Trophoblast cell (in vitro differentiated cells and primary cell): ENCODE measurements around the gene LTK.

Experiments
- DNase-seq, 2 donors: peaks; one replicate each; pipeline ENCODE4 v3.0.0-alpha.2; 2016
- H2AFZ ChIP-seq: 2 replicates; pipeline ENCODE4 v1.6.1; 2013; ENCODE audit warnings: low read length, moderate library complexity, mild to moderate bottlenecking; ENCODE audit not compliant: insufficient read depth, poor library complexity
- H2AK5ac ChIP-seq: 2 replicates; pipeline ENCODE4 v1.6.1; 2013; ENCODE audit warnings: mild to moderate bottlenecking, low read length
- H2BK120ac ChIP-seq: 2 replicates; pipeline ENCODE4 v1.6.1; 2013; ENCODE audit warnings: low read length, mild to moderate bottlenecking, moderate library complexity; ENCODE audit not compliant: insufficient read depth, poor library complexity
- H2BK12ac ChIP-seq: 2 replicates; pipeline ENCODE4 v1.6.1; 2013; ENCODE audit warnings: mild to moderate bottlenecking, low read length, moderate library complexity
- H2BK5ac ChIP-seq: 2 replicates; pipeline ENCODE4 v1.6.1; 2013; ENCODE audit warnings: low read length, low read depth, moderate library complexity, mild to moderate bottlenecking; ENCODE audit not compliant: poor library complexity
- H3K14ac ChIP-seq: 2 replicates; pipeline ENCODE4 v1.6.1; 2013; ENCODE audit warnings: mild to moderate bottlenecking, low read length
- H3K18ac ChIP-seq: 2 replicates; pipeline ENCODE4 v1.6.1; 2013; ENCODE audit warnings: mild to moderate bottlenecking, low read length
- H3K23ac ChIP-seq: 2 replicates; pipeline ENCODE4 v1.6.1; 2013; ENCODE audit warnings: low read length
- H3K27ac ChIP-seq: 2 replicates; pipeline ENCODE4 v1.5.1; 2013; ENCODE audit warnings: low read depth, mild to moderate bottlenecking, inconsistent platforms, low read length, moderate library complexity
- H3K27me3 ChIP-seq: 2 replicates; pipeline ENCODE4 v1.6.1; 2013; ENCODE audit warnings: inconsistent platforms, mild to moderate bottlenecking, low read length, moderate library complexity; ENCODE audit not compliant: insufficient read depth
- H3K36me3 ChIP-seq, 2 experiments: 1 replicate in 1 of 2; 2 replicates in 1 of 2; pipeline ENCODE4 v1.6.1; 2013; ENCODE audit warnings: low read length in 2 of 2, mild to moderate bottlenecking in 2 of 2, moderate library complexity in 1 of 2; ENCODE audit not compliant: insufficient read depth in 2 of 2, control insufficient read depth in 1 of 2
- H3K4ac ChIP-seq: 2 replicates; pipeline ENCODE4 v1.6.1; 2013; ENCODE audit warnings: low read depth, mild to moderate bottlenecking, low read length, moderate library complexity
- H3K4me1 ChIP-seq, 2 experiments: 1 replicate in 1 of 2; 2 replicates in 1 of 2; pipeline ENCODE4 v1.6.1; 2013; ENCODE audit warnings: low read length in 2 of 2, mild to moderate bottlenecking in 2 of 2, moderate library complexity in 1 of 2; ENCODE audit not compliant: insufficient read depth in 2 of 2, control insufficient read depth in 1 of 2
- H3K4me2 ChIP-seq: 2 replicates; pipeline ENCODE4 v1.6.1; 2013; ENCODE audit warnings: inconsistent platforms, mild to moderate bottlenecking, low read length, moderate library complexity
- H3K4me3 ChIP-seq: 2 replicates; pipeline ENCODE4 v1.5.1; 2013; ENCODE audit warnings: mild to moderate bottlenecking, low read depth, low read length, inconsistent platforms
- H3K79me1 ChIP-seq: one replicate; pipeline ENCODE4 v1.6.1; 2013; ENCODE audit warnings: low read length
- H3K79me2 ChIP-seq: 2 replicates; pipeline ENCODE4 v1.6.1; 2013; ENCODE audit warnings: low read length, mild to moderate bottlenecking; ENCODE audit not compliant: control insufficient read depth, insufficient read depth, poor library complexity
- H3K9ac ChIP-seq: 2 replicates; pipeline ENCODE4 v1.6.1; 2013; ENCODE audit warnings: mild to moderate bottlenecking, low read length
- H3K9me3 ChIP-seq: 2 replicates; pipeline ENCODE4 v1.6.1; 2013; ENCODE audit warnings: low read depth, mild to moderate bottlenecking, control low read depth, inconsistent platforms, low read length; ENCODE audit not compliant: insufficient read depth
- H4K12ac ChIP-seq: 2 replicates; pipeline ENCODE4 v1.6.1; 2013; ENCODE audit warnings: low read depth, mild to moderate bottlenecking, low read length, moderate library complexity
- H4K8ac ChIP-seq: 2 replicates; pipeline ENCODE4 v1.6.1; 2013; ENCODE audit warnings: low read depth, mild to moderate bottlenecking, low read length, moderate library complexity
- H4K91ac ChIP-seq: one replicate; pipeline ENCODE4 v1.6.1; 2013; ENCODE audit warnings: low read depth, mild to moderate bottlenecking, low read length, moderate library complexity
- WGBS: extraction: QIAGEN DNeasy Blood & Tissue Kit; methylation state at CpG from one replicate; pipeline ENCODE4 v1.1.7; 2013; ENCODE audit warnings: missing lambda C conversion rate; ENCODE audit not compliant: insufficient read length, insufficient coverage; ENCODE audit errors: extremely low coverage; 5-methylcytosine and 5-hydroxymethylcytosine counted together

The LTK gene

DNA sequence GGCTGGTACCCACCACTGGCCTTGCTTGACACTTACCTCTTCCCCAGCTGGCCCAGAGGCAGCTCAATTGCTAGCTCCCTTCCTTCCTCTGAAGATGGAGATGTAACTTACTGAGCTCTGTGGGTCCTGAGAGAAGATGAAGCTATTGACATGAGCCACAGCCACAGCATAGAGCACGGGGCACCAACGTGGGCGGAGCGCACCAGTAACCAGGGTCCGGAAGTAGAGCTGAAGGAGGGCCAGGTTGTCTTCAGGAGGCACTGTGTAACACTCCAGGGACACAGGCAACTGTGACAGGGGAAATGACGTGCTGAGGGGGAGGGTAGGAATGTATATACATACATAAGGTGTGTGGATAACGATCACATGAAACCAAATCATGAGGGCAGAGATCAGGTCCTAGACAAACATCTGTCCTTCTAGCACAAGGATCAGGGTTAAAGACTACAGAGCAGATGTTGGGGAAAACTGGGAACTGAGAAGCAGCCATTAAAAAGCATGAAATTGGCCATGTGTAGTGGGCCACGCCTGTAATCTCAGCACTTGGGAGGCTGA lies 4.3 kb upstream of the LTK start:
- H2BK120ac ChIP-seq: no peak overlapping the region
- no peak overlapping the region for H2AK5ac ChIP-seq
- H4K8ac ChIP-seq: no peak overlapping the region
- no CpG with 5 or more reads among the region's 8 CpGs for WGBS
- no peaks in the 10 kb centered on the region for H3K79me2 ChIP-seq
- DNase-seq: peak in 1 of 2 donors; percentile 42
- H2BK5ac ChIP-seq: no peak overlapping the region
- H4K91ac ChIP-seq: no peak overlapping the region
- H3K36me3 ChIP-seq: peaks cover 25 to 34% of the 10 kb centered on the region in 2 experiments
- no peak overlapping the region for H2BK12ac ChIP-seq
- peaks cover 8 to 10% of the 10 kb centered on the region in 2 experiments for H3K4me1 ChIP-seq
- no peak overlapping the region for H3K14ac ChIP-seq
- H3K9ac ChIP-seq: no peak overlapping the region
- no peak overlapping the region for H3K4me3 ChIP-seq
- H4K12ac ChIP-seq: no peak overlapping the region
- H3K4ac ChIP-seq: no peak overlapping the region
- no peak overlapping the region for H3K23ac ChIP-seq
- no peak overlapping the region for H3K27ac ChIP-seq
- no peak overlapping the region for H3K4me2 ChIP-seq
- H3K9me3 ChIP-seq: no peaks in the 10 kb centered on the region
- H3K27me3 ChIP-seq: peaks cover 10% of the 10 kb centered on the region
- no peak overlapping the region for H3K18ac ChIP-seq
- H3K79me1 ChIP-seq: no peaks in the 10 kb centered on the region
- H2AFZ ChIP-seq: no peak overlapping the region

DNA sequence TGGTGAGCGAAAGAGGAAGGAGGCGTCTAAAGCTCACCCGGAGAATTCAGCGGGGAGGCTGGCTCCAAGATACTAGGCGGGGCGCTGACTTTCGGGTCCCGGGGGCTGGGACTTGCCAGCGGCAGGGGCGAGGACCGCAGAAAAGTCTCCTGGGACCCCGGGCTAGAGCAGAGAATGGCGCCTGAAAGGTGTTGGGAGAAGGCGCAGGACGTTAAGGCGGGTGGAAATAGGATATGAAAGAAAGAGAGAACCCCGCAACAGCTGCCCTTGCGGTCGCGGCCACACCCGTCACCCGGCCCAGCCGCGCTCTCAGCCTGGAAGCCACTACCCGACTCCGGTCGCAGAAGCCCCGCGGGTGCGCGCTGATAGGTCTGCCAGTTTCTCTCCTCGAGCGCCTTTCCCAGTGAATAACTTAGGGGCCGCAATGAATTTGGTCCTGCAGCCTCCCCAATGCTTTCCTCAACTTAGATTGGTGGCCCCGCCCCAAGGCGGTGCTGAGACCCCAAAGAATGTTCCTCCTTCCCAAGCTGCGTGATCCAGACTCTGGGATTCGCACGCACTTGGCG lies 604 bp downstream of the LTK start:
- H3K9ac ChIP-seq: no peak overlapping the region
- no peak overlapping the region for H3K18ac ChIP-seq
- peaks cover 39% of the 10 kb centered on the region for H3K27me3 ChIP-seq
- no CpG with 5 or more reads among the region's 40 CpGs for WGBS
- no peaks in the 10 kb centered on the region for H3K9me3 ChIP-seq
- no peak overlapping the region for H2BK120ac ChIP-seq
- DNase-seq: peak in 1 of 2 donors; percentile 32
- no peak overlapping the region for H2AK5ac ChIP-seq
- no peak overlapping the region for H3K27ac ChIP-seq
- peak overlapping the region; percentile 38 for H3K4me3 ChIP-seq
- no peaks in the 10 kb centered on the region for H3K79me2 ChIP-seq
- H3K4me2 ChIP-seq: peak overlapping the region; percentile 65
- H3K4me1 ChIP-seq: peaks cover 13 to 25% of the 10 kb centered on the region in 2 experiments
- H2AFZ ChIP-seq: peak overlapping the region; percentile 26
- H3K36me3 ChIP-seq: peaks cover 5 to 9% of the 10 kb centered on the region in 2 experiments
- no peak overlapping the region for H4K8ac ChIP-seq
- no peak overlapping the region for H2BK12ac ChIP-seq
- no peak overlapping the region for H3K14ac ChIP-seq
- H4K12ac ChIP-seq: no peak overlapping the region
- H3K4ac ChIP-seq: no peak overlapping the region
- no peak overlapping the region for H4K91ac ChIP-seq
- H2BK5ac ChIP-seq: no peak overlapping the region
- H3K79me1 ChIP-seq: no peaks in the 10 kb centered on the region
- no peak overlapping the region for H3K23ac ChIP-seq

DNA sequence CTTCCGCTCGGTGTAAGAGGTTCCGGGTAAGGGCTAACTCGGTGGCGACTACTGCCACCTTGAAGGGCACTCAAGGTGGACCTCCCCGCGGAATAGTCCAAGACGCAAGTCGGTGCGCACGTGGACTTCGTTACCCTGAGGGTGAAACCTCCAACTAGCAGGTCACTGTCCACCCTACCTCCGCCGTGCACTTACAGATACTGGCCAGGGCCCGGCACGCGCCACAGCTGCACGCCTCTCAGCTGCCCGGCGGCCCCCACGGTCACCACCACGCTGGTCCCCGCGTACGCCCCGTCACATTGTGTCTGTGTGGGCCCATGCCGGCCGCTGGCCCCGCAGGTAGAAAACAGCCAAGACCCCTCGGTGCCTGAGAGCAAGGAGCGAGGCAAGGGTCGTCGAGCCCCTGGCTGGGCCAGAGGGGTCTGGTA lies 1.1 kb downstream of the LTK start:
- Histone ChIP-seq H2BK120ac (no peak overlapping the region), H3K27me3 (peaks cover 39% of the 10 kb centered on the region), H4K8ac (no peak overlapping the region), H3K18ac (no peak overlapping the region), H3K4me1 (peaks cover 13 to 25% of the 10 kb centered on the region in 2 experiments), H3K4me2 (peak overlapping the region; percentile 42), H3K79me1 (no peaks in the 10 kb centered on the region), H2AFZ (no peak overlapping the region), H2BK5ac (no peak overlapping the region), H3K4ac (no peak overlapping the region), H3K9me3 (peaks cover 2% of the 10 kb centered on the region), H3K27ac (no peak overlapping the region), H3K9ac (no peak overlapping the region), H2BK12ac (no peak overlapping the region), H3K79me2 (no peaks in the 10 kb centered on the region), H3K36me3 (peaks cover 0 to 4% of the 10 kb centered on the region in 2 experiments), H4K12ac (no peak overlapping the region), H2AK5ac (no peak overlapping the region), H3K23ac (no peak overlapping the region), H4K91ac (no peak overlapping the region), H3K14ac (no peak overlapping the region), H3K4me3 (peak overlapping the region; percentile 11)
- DNase-seq: no peak
- no CpG with 5 or more reads among the region's 33 CpGs for WGBS

DNA sequence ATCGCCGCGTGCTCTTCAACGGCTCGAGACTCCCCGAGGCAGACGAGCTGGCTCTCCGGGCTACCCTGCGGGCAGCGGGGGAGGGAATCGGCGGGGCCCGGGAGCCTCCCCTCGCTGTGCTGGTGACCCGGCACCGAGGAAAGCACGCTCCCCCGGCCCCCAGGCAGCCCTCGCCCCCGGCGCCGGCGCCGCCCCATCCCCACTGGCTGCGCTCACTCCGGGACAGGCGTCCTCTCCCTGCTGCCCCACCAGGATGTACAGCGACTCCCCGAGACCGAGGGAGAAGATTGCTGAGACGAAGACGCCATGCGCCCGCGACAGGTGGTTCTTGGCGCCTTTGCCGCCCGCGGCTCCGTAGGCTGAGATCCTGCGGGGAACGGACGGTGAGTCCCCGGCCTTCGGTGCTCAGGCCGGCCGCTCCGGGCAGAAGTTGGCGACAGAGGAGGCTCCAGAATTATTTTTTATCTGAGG lies 1.7 kb downstream of the LTK start:
- H4K8ac ChIP-seq: no peak overlapping the region
- no CpG with 5 or more reads among the region's 49 CpGs for WGBS
- H3K36me3 ChIP-seq: no peaks in the 10 kb centered on the region
- H3K79me2 ChIP-seq: no peaks in the 10 kb centered on the region
- no peak overlapping the region for H3K23ac ChIP-seq
- H2BK12ac ChIP-seq: no peak overlapping the region
- H3K14ac ChIP-seq: no peak overlapping the region
- no peak overlapping the region for H2AK5ac ChIP-seq
- DNase-seq: no peak
- H3K79me1 ChIP-seq: no peaks in the 10 kb centered on the region
- H4K91ac ChIP-seq: no peak overlapping the region
- no peak overlapping the region for H3K27ac ChIP-seq
- no peak overlapping the region for H2AFZ ChIP-seq
- H4K12ac ChIP-seq: no peak overlapping the region
- peaks cover 39% of the 10 kb centered on the region for H3K27me3 ChIP-seq
- H2BK5ac ChIP-seq: no peak overlapping the region
- H2BK120ac ChIP-seq: no peak overlapping the region
- peaks cover 2% of the 10 kb centered on the region for H3K9me3 ChIP-seq
- no peak overlapping the region for H3K4ac ChIP-seq
- no peak overlapping the region for H3K18ac ChIP-seq
- H3K4me1 ChIP-seq: peaks cover 13 to 25% of the 10 kb centered on the region in 2 experiments
- no peak overlapping the region for H3K9ac ChIP-seq
- no peak overlapping the region for H3K4me3 ChIP-seq
- peak overlapping the region; percentile 42 for H3K4me2 ChIP-seq
